ENCODE results near the gene DAPK3. TPM values are rescaled to one million over a fixed set of nuclear protein-coding genes. Genes with fewer than 3 reads are reported as not detected.

DAPK3 gene
- total and polyA plus RNA-seq, 5 experiments from 2014 or later = 17.7 to 37.8 (median 27.7) TPM

- Mint-ChIP-seq H3K4me3 (no peak overlapping the region), H3K36me3 (peaks cover 0 to 5% (median 0%) of the 10 kb centered on the region in 3 donors), H3K9me3 (peaks cover 0 to 11% (median 0%) of the 10 kb centered on the region in 9 donors), H3K27ac (no peak overlapping the region), H3K4me1 (no peaks in the 10 kb centered on the region), H3K27me3 (peaks cover 0 to 3% (median 0%) of the 10 kb centered on the region in 5 donors)
- ATAC-seq (no peak), DNase-seq (no peak)
- POLR2A ChIA-PET = no interaction called here
Measured at GRCh38 chr19:3910105-3910504, 60.8 kb downstream of the DAPK3 start.

Small RNA genes lying within 50 kb of the gene (microRNA-seq; reads per million reads assigned to microRNA genes)
- not detected for gene MIR637 (ENCODE audit: borderline microRNAs expressed)

Other genes starting within 250 kb of the DAPK3 start
- 10 to 100 TPM; 72.8 to 80.4 TPM for gene APBA3, start 209.4 kb downstream of the DAPK3 start, total RNA-seq
- gene APBA3, start 209.4 kb downstream of the DAPK3 start, polyA plus RNA-seq = 10 to 100 TPM; 25.0 to 33.0 (median 27.1) TPM
- gene MRPL54, start 208.4 kb downstream of the DAPK3 start, total RNA-seq = 10 to 100 TPM; 51.6 to 51.9 TPM
- gene MRPL54, start 208.4 kb downstream of the DAPK3 start, polyA plus RNA-seq = 100 to 1,000 TPM in 2 of 3 donors, 10 to 100 TPM in 1; 92.5 to 168 (median 120) TPM
- gene RAX2, start 198.9 kb downstream of the DAPK3 start, total RNA-seq = not detected
- not detected for gene RAX2, start 198.9 kb downstream of the DAPK3 start, polyA plus RNA-seq
- 1 to 10 TPM; 1.7 to 2.9 TPM for gene MATK, start 184.7 kb downstream of the DAPK3 start, total RNA-seq
- gene MATK, start 184.7 kb downstream of the DAPK3 start, polyA plus RNA-seq = 10 to 100 TPM; 25.2 to 69.6 (median 25.9) TPM
- under 1 TPM; 0.75 to 0.96 TPM for gene ZFR2, start 102.1 kb downstream of the DAPK3 start, total RNA-seq
- gene ZFR2, start 102.1 kb downstream of the DAPK3 start, polyA plus RNA-seq = 1 to 10 TPM; 1.4 to 5.6 (median 2.9) TPM
- gene ATCAY, start 90.4 kb downstream of the DAPK3 start, total RNA-seq = not detected
- gene ATCAY, start 90.4 kb downstream of the DAPK3 start, polyA plus RNA-seq = 1 to 10 TPM in 1 of 3 donors, not detected in 2; 1.5 TPM
- not detected for gene NMRK2, start 38.0 kb downstream of the DAPK3 start, total RNA-seq
- not detected for gene NMRK2, start 38.0 kb downstream of the DAPK3 start, polyA plus RNA-seq
- gene EEF2, start 14.4 kb upstream of the DAPK3 start, total RNA-seq = 1,000 to 10,000 TPM; 2,204 to 2,252 TPM
- gene EEF2, start 14.4 kb upstream of the DAPK3 start, polyA plus RNA-seq = 100 to 1,000 TPM; 546 to 682 (median 600) TPM
- gene PIAS4, start 36.6 kb upstream of the DAPK3 start, total RNA-seq = 10 to 100 TPM; 34.4 to 34.9 TPM
- 1 to 10 TPM; 3.2 to 4.9 (median 4.5) TPM for gene PIAS4, start 36.6 kb upstream of the DAPK3 start, polyA plus RNA-seq
- gene ZBTB7A, start 95.8 kb upstream of the DAPK3 start, total RNA-seq = 10 to 100 TPM; 59.9 TPM
- gene ZBTB7A, start 95.8 kb upstream of the DAPK3 start, polyA plus RNA-seq = 10 to 100 TPM; 31.3 to 52.2 (median 31.5) TPM
- 100 to 1,000 TPM; 119 to 134 TPM for gene MAP2K2, start 153.0 kb upstream of the DAPK3 start, total RNA-seq
- gene MAP2K2, start 153.0 kb upstream of the DAPK3 start, polyA plus RNA-seq = 100 to 1,000 TPM in 1 of 3 donors, 10 to 100 TPM in 2; 48.0 to 101 (median 67.3) TPM
- not detected for gene CREB3L3, start 182.5 kb upstream of the DAPK3 start, total RNA-seq
- not detected for gene CREB3L3, start 182.5 kb upstream of the DAPK3 start, polyA plus RNA-seq
- gene SIRT6, start 211.5 kb upstream of the DAPK3 start, total RNA-seq = 10 to 100 TPM; 27.2 to 27.3 TPM
- gene SIRT6, start 211.5 kb upstream of the DAPK3 start, polyA plus RNA-seq = 1 to 10 TPM in 2 of 3 donors, under 1 TPM in 1; 0.86 to 4.3 (median 1.4) TPM
- 1 to 10 TPM; 1.9 to 2.2 TPM for gene ANKRD24, start 211.6 kb upstream of the DAPK3 start, total RNA-seq
- gene ANKRD24, start 211.6 kb upstream of the DAPK3 start, polyA plus RNA-seq = under 1 TPM in 2 of 3 donors, not detected in 1; 0.36 to 0.50 TPM

Measured in naive thymus-derived CD8-positive, alpha-beta T cell (primary cell).